Measurements from ENCODE around the gene DNAH11.

GRCh38 chr7:21747806-21748205 is 205.0 kb downstream of the DNAH11 start:
- no peak for TF ChIP-seq GATA2 (IDR thresholded peaks at IDR 0.05; ENCODE audit: low read depth, low read length)
- TF ChIP-seq GATA3 (IDR thresholded peaks at IDR 0.05; ENCODE audit: low read depth, low read length) = no peak

Measured in SH-SY5Y (cell line).